DLD1 (cell line): Measurements from ENCODE around the gene ZNF423.

Experiments
- in situ Hi-C: cut with HindIII; loops from 2 replicates; pipeline ENCODE4 v1.10.0; 2017; ENCODE audit warnings: low sequenced_read_pairs

Gene ZNF423

DNA sequence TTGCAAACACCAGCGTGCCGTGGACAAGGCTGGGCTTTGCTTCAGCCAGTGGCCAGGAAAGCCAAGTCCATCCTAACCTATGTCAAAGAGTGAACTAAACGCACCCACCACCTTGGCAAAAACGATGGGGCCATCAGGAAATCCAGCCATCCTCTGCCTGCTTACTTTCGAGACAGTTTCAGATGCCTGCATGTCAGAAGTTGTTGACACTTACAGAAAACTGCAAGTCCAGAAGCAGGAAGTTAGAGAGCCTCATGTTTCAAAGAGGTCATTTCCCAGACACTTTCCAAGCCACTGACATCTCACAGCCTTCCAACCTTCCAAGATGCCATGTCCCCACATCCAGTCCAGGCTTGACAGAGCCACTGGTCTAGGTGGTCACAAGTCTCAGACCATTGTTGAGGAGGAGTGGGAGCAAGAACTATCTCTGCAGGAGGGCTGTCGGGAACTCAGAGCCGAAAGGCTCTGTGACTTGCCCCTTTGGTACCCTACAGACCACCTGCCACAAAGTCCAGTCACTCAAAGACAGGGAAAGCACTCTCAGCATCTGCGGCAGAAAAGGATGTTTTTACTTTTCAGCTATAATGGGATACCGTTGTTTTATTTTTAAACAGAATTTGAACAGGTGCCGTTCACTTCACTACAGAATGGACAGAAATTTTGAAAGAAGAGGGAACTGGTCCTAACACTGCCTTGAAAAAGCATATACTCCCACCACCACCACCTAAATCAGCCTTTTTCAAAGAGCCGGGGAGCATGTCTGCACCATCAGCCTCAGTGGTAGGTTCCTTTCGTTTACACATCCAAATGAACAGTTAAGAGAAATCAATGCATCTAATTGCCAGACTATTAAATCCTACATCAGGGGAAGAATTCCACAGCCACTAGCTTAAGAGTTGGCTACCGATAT is 5.1 kb downstream of the ZNF423 start:
- in situ Hi-C loops: no loop called here

GRCh38 chr16:49849754-49850108 is 6.2 kb downstream of the ZNF423 start:
- in situ Hi-C loops: no loop called here

GRCh38 chr16:49849037-49849753 is 6.7 kb downstream of the ZNF423 start:
- in situ Hi-C loops: no loop called here

DNA sequence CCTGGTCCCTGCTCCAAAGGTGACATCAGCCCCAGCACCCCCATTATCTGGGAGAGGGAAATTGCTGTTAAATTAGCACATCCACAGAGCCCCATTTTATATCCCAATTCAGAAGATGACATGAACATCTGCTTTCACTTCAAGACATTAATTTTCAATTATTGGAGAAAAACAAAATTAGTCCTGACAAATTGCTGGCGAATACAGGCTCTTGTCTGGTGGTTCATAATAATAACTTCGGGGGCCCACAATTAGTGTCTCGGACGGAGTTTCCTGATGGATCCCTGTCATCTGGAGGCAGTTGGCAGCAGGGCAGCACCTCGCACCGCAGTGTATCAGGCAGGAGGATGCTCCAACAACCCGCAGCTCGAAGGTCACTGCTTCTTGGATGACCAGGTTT is 7.4 kb downstream of the ZNF423 start:
- in situ Hi-C loops: no loop called here

DNA sequence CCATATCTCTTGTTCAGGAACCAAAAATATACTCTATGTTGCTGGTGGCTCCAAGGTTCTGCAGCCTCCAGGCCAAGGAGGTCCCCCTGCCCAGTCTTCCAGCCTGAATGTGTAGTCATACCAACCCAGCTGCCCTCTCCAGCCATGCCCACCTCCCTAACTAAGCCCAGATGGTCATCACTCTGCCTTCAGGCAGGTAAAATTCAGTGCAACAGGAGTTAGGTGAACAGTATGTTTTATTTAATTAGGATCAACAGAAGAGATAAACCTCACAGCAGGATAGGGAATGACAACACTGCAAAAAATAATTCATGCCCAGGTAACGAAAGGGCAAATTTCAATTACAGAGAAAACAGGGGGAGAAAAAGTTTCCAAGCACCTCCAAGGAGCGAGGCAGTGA is 9.1 kb downstream of the ZNF423 start:
- in situ Hi-C loops: no loop called here

DNA sequence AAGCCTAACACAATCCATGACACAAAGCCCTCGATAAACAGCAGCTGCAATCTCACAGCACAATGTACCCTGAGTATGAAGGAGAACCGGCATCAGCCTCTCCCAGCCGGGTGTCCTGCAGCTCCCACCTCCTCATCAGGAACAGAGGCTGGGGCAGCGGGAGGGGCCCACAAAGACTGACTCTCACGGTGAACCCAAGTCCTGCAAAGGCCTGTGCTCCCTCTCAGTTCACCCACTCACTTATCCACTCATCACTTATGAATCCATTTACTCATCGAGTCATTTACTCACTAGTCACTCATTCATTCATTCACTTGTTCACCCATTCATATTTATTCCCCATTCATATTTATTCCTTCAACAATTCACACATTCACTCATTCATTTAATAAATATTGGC is 11.6 kb downstream of the ZNF423 start:
- in situ Hi-C loops: no loop called here

DNA sequence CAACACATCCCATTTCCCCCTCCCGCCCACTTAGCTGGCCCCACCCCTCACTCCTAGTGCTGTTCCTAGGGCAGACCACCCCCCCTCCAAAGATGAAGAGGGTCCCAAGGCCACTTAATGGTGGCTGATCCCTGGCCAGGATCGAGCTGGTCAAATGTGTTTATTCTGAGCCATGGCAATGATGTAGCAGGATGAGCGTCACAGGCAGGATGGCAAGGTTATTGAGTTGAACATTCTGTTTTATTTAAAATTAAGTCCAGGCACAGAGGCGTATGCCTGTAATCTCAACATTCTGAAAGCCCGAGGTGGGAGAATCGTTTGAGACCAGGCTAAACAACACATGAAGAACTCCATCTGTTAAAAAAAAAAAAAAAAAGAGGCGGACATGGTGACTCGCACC is 12.2 kb downstream of the ZNF423 start:
- in situ Hi-C loops: no loop called here

- in situ Hi-C loops: no loop called here
These were observed 12.9 kb downstream of the ZNF423 start for GRCh38 chr16:49842972-49843371.

DNA sequence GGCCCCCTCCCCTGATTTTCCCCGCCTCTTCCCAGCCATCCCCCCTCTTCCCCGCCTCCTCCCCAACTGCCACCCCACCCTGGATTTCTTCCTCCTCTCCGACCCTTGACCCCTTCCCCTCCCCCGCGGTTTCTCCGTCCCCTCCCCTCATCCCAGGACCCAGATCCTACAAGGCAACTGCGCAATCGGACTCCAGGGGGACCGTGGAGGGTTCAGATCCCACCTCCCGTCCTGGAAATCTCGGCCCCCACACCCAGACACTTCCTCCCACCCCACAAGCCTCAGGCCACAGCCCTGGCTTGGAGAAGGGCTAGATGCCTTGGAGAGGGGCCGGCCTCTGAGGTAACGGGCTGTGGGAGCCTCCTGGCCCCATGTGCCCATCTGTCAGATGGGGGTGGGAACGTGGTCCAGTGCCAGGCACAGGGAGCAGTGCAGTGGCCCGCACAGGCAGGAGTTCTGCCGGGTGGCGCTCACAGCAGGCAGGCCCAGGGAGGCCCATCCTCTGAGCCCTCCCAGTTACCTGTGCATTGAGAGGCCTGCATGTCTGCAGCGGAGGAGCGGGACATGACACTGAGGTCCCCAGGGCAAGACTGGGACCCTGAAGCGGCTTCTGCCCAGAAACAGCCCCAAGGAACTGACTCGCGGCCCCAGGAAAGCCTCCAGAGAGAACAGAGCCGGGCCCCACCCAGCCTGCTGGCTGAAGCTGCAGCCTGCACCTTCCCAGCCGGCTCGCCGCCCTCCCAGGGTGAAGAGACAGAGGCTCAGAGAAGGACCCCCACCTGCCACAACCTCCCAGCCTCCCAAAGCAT is 16.7 kb downstream of the ZNF423 start:
- in situ Hi-C loops: no loop called here

- in situ Hi-C loops: no loop called here
These were observed 17.4 kb downstream of the ZNF423 start for GRCh38 chr16:49838441-49839016.

DNA sequence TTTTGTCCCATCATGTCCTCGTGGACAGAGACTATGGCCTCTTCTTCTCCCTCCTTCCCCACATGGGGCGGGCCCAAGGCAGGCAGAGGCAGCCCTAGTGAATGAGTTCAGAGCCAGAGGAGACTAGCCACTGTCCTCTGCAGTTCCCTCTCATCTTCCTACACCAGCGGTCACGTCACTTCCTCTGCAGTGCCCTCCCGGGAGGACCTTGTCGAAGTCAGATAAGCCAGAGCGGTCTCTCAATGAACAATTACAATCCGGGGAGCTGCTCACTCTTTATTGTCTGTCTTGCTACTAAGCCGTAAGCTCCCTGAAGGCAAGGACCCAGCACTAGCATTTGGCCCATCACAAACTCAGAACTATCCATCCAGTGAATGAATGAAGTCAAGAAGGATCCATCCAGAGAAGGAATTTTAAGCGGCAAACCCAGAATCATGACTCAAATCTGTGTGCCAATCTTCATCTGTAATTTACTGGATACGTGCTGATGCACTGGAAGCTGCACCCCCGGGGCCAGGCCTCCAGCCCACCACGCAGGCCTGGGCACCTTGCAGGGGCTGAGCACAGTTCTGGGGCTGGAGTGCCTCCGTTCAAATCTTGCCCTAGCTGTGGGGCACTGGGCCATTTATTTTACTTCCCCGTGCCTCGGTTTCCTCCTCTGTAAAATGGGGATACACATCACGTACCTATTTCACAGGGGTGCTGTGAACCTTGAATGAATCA is 18.1 kb downstream of the ZNF423 start:
- in situ Hi-C loops: no loop called here

- in situ Hi-C loops: no loop called here
These were observed 19.2 kb downstream of the ZNF423 start for GRCh38 chr16:49836668-49837067.

GRCh38 chr16:49836218-49836617 is 19.7 kb downstream of the ZNF423 start:
- in situ Hi-C loops: no loop called here

DNA sequence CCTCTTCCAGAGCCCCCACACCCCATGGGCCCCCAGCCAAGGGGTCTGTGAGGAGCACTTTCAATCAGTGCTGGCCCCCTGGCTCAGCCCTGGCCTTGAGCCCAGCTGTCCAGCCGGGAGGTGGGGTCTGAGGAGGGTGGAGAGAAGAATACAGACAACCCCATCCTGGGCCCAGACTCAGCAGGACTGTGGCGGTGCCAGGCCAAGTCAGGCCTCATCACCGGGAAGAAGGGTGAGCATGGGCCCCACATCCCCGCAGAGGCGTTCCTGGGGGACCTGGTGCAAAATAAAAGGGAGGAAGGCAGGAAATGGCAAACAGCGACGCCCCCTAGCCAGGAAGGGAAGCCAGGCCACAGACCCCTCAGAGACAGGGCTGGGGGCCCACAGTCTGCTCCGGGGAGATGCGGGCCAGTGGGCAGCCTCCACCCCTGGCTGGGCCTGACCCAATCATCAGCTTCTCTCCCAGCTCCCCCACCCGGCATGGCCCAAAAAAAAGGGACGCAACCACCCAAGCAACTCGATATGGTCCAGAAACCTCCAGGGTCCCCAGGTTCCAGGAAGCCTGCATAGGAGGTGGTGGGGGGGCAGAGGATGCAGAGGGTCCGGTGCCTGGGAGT is 20.6 kb downstream of the ZNF423 start:
- in situ Hi-C loops: no loop called here

- in situ Hi-C loops: no loop called here
These were observed 21.3 kb downstream of the ZNF423 start for GRCh38 chr16:49834531-49835151.

- in situ Hi-C loops: no loop called here
These were observed 21.9 kb downstream of the ZNF423 start for GRCh38 chr16:49833796-49834530.

GRCh38 chr16:49833085-49833484 is 22.8 kb downstream of the ZNF423 start:
- in situ Hi-C loops: no loop called here

DNA sequence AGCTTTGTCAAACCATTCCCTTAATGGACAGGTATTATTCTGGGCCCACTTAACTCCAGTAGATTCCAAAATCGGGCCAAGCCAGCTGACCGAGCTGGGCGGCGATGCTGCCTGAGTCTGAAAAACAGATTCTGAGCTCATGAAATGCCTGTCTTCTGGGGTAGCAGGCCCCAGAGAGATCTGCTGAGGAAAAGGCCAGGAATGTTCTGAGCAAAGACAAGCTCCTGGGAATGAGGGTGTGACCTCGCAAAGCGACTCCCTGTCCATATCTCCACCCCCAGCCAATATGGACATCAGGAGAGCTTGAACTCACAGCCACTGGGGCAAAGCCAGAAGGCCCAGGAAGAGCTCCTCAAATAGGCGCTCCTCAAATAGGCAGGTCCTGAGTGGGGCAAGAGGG is 23.7 kb downstream of the ZNF423 start:
- in situ Hi-C loops: no loop called here

- in situ Hi-C loops: no loop called here
These were observed 25.0 kb downstream of the ZNF423 start for GRCh38 chr16:49830873-49831272.
